Inflammatory macrophage (primary cell): ENCODE measurements around the gene MAPK8IP3.
"Not testable (repeated sequence)": the region's sequence is repeated elsewhere in the genome, so short reads cannot be mapped to it uniquely, and the experiment has no call there.

Experiments used
- DNase-seq, 2 donors: peaks; one replicate each; pipeline ENCODE4 v3.0.0-alpha.2; 2020 to 2022

MAPK8IP3 gene

GRCh38 chr16:1710811-1711507, 5.0 kb downstream of the MAPK8IP3 start:
- DNase-seq: no peak

DNA sequence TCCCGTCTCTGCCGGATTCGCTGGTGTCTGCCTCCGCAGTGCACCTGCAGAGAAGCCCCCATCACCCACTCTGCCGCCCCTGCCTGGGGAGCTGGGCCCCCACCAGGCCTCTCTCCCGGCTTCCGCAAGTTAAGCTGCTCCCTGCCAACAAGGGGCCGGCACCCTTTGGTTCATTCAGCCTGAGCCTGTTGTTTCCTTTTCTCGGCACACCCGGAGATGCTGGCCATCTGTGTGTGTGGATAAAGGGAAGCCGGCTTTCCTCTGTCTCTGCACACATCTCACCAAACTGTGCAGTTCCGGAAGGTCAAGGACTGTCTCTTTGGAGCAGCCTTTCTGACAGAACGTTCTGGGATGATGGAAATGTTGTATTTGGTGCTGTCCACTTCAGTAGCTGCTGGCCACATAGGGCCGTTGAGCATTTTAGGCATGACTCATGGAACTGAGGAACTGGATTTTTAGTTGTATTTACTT, 6.8 kb downstream of the MAPK8IP3 start:
- DNase-seq: peak in 1 of 2 donors; percentile 17

GRCh38 chr16:1713331-1713730, 7.3 kb downstream of the MAPK8IP3 start:
- DNase-seq: no peak

GRCh38 chr16:1713933-1714332, 7.9 kb downstream of the MAPK8IP3 start:
- no peak for DNase-seq

GRCh38 chr16:1715220-1715619, 9.2 kb downstream of the MAPK8IP3 start:
- DNase-seq: no peak

- not testable (repeated sequence) for DNase-seq
Measured at GRCh38 chr16:1718236-1718635, 12.2 kb downstream of the MAPK8IP3 start.

- peak; percentile 59 to 66 for DNase-seq
Measured at GRCh38 chr16:1719559-1720229, 13.7 kb downstream of the MAPK8IP3 start.

DNA sequence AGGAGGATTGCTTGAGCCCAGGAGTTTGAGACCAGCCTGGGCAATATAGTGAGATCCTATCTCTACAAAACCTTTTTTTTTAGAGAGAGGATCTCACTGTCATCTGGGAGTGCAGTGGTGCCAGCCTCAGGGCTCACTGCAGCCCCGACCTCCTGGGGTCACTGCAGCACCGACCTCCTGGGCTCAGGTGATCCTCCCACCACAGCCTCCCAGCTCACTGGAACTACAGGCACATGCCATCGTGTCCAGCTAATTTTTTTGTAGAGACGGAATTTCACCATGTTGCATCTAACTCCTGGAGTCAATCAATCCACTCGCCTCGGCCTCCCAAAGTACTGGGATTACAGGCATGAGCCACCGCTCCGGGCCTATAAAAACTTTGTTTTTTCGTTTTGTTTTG, 15.4 kb downstream of the MAPK8IP3 start:
- no peak for DNase-seq

DNA sequence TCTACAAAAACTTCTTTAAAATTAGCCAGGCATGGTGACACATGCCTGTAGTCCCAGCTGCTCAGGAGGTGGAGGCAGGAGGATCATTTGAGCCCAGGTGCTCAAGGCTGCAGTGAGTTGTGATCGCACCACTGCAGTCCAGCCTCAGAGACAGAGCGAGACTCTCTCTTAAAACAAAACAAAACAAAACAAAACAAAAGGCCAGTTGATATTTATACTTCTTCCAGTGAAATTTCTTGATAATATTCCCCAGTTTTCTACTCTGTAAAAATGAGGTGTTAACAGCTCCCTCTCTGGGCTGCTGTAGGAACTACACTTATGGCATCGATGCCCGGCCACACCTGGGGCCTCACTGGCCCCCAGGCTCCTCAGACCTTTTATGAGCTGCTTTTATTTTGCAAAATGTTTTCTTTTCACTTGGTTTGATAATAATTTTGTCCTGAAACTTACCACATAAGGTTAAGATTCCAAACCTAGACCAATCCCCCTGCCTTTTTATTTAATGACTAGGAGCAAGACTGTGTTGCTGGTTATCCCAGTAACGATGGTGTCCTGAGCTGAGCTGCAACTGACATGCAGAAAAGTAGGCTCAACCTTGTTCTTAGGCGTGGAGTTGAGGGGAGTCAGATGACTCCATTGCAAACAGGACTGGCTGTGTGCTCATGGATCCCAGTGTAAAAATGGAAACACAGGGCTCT, 17.6 kb downstream of the MAPK8IP3 start:
- DNase-seq: peak; percentile 45 to 49

GRCh38 chr16:1724491-1724890, 18.5 kb downstream of the MAPK8IP3 start:
- DNase-seq: no peak

DNA sequence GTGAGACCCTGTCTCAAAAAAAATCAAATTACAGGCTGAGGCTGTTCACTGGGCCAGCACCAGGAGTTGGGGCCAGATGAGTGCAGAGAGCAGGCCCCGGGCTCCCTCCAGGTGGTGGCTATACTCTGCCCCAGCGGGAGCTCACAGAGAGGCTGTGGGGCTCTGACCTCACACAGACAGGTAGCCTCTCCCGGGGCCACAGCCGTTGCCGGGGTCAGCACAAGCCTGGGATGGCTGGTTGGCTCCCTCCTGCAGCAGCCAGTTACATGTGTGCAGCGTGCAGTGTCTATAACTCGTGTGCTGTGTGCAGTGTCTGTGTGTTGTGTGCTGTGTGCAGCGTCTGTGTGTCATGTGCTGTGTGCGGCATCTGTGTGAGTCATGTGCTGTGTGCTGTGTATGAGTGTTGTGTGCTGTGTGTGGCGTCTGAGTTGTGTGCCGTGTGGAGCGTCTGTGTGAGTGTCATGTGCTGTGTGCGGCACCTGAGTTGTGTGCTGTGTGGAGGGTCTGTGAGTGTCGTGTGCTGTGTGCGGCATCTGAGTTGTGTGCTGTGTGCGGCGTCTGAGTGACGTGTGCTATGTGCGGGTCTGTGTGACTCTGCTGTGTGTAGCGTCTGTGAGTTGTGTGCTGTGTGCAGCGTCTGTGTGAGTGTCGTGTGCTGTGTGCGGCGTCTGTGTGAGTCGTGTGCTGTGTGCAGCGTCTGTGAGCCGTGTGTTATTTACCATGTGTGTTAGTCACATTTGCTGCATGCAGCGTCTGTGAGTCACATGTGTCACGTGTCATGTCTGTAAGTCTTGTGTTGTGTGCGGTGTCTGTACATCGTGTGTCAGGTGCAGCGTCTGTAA, 20.9 kb downstream of the MAPK8IP3 start:
- no peak for DNase-seq

DNA sequence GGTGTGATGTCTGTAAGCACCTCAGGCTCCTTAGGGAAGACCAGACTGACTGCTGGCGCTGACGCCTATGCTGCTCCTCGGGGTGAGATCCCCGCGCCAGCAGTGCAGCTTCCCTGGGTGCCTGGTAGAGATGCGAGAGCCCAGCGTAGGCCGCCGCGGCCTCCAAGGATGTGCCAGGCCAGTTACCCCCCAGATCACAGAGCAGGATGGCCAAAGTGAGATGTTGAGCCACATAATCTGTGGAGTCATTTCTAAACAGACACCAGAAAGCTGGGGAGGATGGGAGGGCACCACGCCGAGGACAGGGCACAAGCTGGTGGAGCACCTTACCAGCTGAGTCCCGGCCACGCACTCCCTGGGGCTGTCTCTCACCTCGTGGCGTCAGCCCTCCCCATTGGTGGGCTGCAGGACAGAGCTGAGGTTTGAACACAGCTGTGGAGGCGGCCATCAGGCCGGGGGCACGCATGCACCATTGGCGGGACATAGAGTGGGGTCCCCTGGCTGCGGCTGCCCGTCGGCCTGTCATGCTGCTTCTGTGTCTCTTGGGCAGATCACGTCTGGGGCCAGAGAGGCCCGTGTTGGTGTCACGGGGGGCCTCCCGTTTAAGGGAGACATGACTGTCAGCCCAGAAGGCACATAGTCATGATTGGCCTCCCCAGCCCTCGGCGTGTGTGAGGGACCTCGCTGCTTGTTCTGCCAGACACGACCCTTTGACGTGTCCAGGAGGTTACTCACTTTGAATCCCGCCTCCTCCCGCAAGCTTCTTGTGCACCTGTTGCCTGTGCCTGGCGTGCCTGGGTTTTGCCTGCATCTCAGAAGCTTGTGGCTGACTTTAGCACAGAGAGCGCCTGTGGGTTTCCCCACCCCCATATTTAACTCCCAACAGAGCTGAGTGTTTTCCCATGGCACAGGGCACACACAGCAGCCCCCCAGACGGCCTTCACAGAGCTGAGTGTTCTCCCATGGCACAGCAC, 21.9 kb downstream of the MAPK8IP3 start:
- DNase-seq: no peak

- no peak for DNase-seq
Measured at GRCh38 chr16:1729026-1729425, 23.0 kb downstream of the MAPK8IP3 start.

DNA sequence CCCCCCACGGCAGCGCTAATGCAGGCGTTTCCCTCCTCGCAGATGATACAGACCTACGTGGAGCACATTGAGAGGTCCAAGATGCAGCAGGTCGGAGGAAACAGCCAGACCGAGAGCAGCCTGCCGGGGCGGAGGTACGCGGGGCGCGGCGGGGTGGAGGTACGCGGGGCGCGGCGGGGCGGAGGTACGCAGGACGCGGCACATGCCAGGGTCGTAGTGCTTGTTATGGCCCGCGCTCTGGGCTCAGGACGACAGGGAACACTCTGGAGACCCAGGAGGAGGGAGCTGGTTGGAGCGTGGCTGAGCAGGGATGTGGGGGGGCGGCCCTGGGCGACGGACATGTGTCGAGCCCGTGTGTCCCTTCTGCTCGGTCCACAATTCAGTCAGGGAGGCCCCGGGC, 23.4 kb downstream of the MAPK8IP3 start:
- DNase-seq: no peak

- no peak for DNase-seq
Measured at GRCh38 chr16:1731073-1731472, 25.1 kb downstream of the MAPK8IP3 start.

DNA sequence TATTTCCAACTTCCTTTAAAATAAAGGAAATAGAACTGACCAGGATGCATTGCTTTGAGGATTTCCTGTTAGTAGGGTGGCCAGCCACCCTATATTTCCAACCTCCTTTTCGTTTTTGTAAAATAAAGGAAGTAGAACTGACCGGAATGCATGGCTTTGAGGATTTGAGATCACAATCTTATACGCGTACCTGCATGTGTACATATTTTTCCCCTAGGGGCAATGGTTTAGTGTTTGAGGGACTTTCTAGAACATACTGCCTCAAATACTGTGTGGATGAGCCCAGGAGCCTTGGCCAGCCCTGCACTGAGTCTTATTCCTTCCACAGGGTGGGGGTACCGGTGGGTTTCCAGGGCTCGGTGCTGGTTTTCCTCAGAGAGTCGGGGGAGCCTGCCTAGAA, 25.6 kb downstream of the MAPK8IP3 start:
- DNase-seq: peak in 1 of 2 donors; percentile 49

DNA sequence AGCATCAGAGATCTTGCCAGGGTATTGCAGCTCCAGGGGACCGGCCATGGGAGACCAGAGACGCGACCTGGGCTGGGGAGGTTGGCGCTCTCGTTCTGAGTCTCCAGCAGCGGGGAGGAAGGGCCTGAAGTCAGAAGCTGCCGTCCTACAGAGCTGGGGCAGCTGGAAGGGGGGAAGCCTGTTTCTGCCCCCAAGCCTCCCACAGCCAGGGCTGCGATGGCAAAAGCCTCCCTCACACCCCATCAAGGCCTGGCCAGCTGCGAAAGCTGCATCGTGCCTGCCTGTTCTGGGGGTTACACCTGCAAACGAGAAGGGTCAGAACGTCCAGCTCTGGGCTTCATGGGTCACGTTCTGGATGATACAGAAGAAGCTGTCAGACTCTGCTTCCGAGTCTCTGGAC, 26.1 kb downstream of the MAPK8IP3 start:
- no peak for DNase-seq

- not testable (repeated sequence) for DNase-seq
Measured at GRCh38 chr16:1732551-1732987, 26.6 kb downstream of the MAPK8IP3 start.

DNA sequence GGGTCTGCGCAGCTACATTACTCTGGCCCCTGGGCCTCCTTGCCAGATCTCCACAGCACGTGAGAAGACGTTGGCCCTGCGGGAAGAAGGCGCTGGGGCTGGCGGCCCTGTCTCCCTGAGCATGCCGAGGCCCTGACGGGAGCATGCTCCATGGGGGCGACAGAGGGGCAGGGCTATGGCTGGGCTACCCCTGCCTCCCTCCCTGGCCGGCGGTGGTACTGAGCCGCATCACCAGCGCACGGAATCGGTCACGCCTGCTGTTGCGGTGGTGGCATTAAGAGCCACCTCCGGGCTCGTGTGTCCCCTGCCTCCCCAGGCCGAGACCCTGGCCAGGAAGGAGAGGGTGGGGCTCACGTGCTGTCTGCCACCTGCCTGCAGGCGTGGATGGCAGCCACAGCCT, 28.1 kb downstream of the MAPK8IP3 start:
- no peak for DNase-seq

GRCh38 chr16:1734816-1735215, 28.8 kb downstream of the MAPK8IP3 start:
- DNase-seq: no peak

DNA sequence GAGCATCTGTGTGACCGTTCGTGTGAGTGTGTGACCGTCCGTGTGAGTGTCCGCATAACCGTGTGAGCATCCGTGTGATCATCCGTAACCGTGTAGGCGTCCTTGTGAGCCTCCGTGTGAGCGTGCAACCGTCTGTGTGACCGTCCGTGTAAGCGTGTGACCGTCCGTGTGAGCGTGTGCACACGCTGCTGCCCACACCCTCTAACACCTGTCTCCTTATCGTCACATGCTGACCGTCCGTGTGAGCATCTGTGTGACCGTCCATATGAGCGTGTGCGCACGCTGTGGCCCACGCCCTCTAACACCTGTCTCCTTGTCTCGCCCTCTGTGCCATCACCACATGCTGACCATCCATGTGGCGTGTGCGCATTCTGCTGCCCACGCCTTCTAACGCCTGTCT, 34.2 kb downstream of the MAPK8IP3 start:
- no peak for DNase-seq
